ELF-1 (cell line): ENCODE results near the gene TIE1.

Experiments
- DNase-seq: peaks from one replicate; pipeline ENCODE4 v3.0.0-alpha.2; 2016; ENCODE audit warnings: low read depth, low spot score

The TIE1 gene

GRCh38 chr1:43312663-43313515 lies 12.1 kb downstream of the TIE1 start:
- DNase-seq: no peak

GRCh38 chr1:43313771-43314170 lies 13.0 kb downstream of the TIE1 start:
- DNase-seq: no peak

GRCh38 chr1:43314233-43314632 lies 13.5 kb downstream of the TIE1 start:
- DNase-seq: no peak

- DNase-seq: no peak
Observed at GRCh38 chr1:43315481-43315880, 14.7 kb downstream of the TIE1 start.

GRCh38 chr1:43315963-43316737 lies 15.4 kb downstream of the TIE1 start:
- DNase-seq: no peak

GRCh38 chr1:43316738-43317520 lies 16.1 kb downstream of the TIE1 start:
- no peak for DNase-seq

GRCh38 chr1:43317817-43318471 lies 17.2 kb downstream of the TIE1 start:
- DNase-seq: no peak

GRCh38 chr1:43318831-43319230 lies 18.0 kb downstream of the TIE1 start:
- DNase-seq: no peak

GRCh38 chr1:43319288-43319687 lies 18.5 kb downstream of the TIE1 start:
- no peak for DNase-seq

- no peak for DNase-seq
Observed at GRCh38 chr1:43319766-43320165, 19.0 kb downstream of the TIE1 start.

- no peak for DNase-seq
Observed at GRCh38 chr1:43321331-43321891, 20.6 kb downstream of the TIE1 start.

GRCh38 chr1:43322506-43322905 lies 21.7 kb downstream of the TIE1 start:
- DNase-seq: no peak

GRCh38 chr1:43324810-43325209 lies 24.0 kb downstream of the TIE1 start:
- no peak for DNase-seq

GRCh38 chr1:43325381-43325780 lies 24.6 kb downstream of the TIE1 start:
- DNase-seq: no peak

GRCh38 chr1:43327549-43328292 lies 26.9 kb downstream of the TIE1 start:
- DNase-seq: no peak

GRCh38 chr1:43329995-43330751 lies 29.4 kb downstream of the TIE1 start:
- DNase-seq: peak; percentile 76

GRCh38 chr1:43331688-43332087 lies 30.9 kb downstream of the TIE1 start:
- DNase-seq: no peak

- no peak for DNase-seq
Observed at GRCh38 chr1:43334453-43335205, 33.8 kb downstream of the TIE1 start.

GRCh38 chr1:43337588-43337987 lies 36.8 kb downstream of the TIE1 start, which contains the start of gene MPL:
TSS of gene MPL (plus strand) at chr1:43337818. CDS start at chr1:43337849, 31 bp downstream.
- DNase-seq: no peak
